Measurements from ENCODE around the gene AAGAB.

Gene AAGAB

GRCh38 chr15:67240235-67241131 is 14.0 kb downstream of the AAGAB start:
- Histone ChIP-seq H3K27ac (ENCODE audit: low read depth, low read length) (no peak overlapping the region), H3K36me3 (ENCODE audit: control insufficient read depth in 5 of 5, insufficient read depth in 5 of 5, low read length in 5 of 5) (peaks cover 0 to 4% (median 0%) of the 10 kb centered on the region in 5 donors), H3K9me3 (ENCODE audit: control insufficient read depth in 5 of 5, low read length in 5 of 5) (no peaks in the 10 kb centered on the region), H3K4me3 (ENCODE audit: low read depth in 1 of 5, low read length in 5 of 5) (no peak overlapping the region), H3K4me1 (ENCODE audit: control insufficient read depth in 5 of 5, insufficient read depth in 5 of 5, low read length in 5 of 5) (peaks cover 0 to 15% (median 4%) of the 10 kb centered on the region in 5 donors), H3K9ac (ENCODE audit: low read length in 5 of 5) (no peak overlapping the region), H3K27me3 (ENCODE audit: control insufficient read depth in 5 of 5, insufficient read depth in 4 of 5, low read length in 5 of 5) (no peaks in the 10 kb centered on the region)

GRCh38 chr15:67232591-67232990 is 21.9 kb downstream of the AAGAB start:
- H3K4me1 ChIP-seq (ENCODE audit: control insufficient read depth in 5 of 5, insufficient read depth in 5 of 5, low read length in 5 of 5), result no peaks in the 10 kb centered on the region
- no peak overlapping the region for H3K4me3 ChIP-seq (ENCODE audit: low read depth in 1 of 5, low read length in 5 of 5)
- H3K36me3 ChIP-seq (ENCODE audit: control insufficient read depth in 5 of 5, insufficient read depth in 5 of 5, low read length in 5 of 5), result peaks cover 17 to 48% (median 30%) of the 10 kb centered on the region in 5 donors
- H3K27ac ChIP-seq (ENCODE audit: low read depth, low read length), result no peak overlapping the region
- no peaks in the 10 kb centered on the region for H3K27me3 ChIP-seq (ENCODE audit: control insufficient read depth in 5 of 5, insufficient read depth in 4 of 5, low read length in 5 of 5)
- H3K9ac ChIP-seq (ENCODE audit: low read length in 5 of 5), result no peak overlapping the region
- no peaks in the 10 kb centered on the region for H3K9me3 ChIP-seq (ENCODE audit: control insufficient read depth in 5 of 5, low read length in 5 of 5)

DNA sequence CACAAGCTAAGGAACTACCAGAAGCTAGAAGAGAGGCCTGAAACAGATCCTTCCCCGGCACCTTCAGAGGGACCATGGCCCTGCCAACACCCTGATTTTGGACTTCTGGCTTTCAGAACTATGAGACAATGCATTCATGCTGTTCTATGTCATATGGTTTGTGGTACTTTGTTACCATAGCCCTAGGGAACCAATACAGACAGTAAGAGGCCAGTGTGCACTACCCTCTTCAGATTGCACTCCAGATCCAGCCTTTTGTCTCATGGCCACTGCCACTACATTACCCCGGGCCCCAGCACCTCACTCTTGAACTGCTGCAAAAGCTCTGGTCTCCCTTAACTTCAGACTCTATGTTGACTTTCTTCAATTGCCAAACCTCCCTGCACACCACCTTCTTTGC is 24.0 kb downstream of the AAGAB start:
- Histone ChIP-seq H3K36me3 (ENCODE audit: control insufficient read depth in 5 of 5, insufficient read depth in 5 of 5, low read length in 5 of 5) (peaks cover 17 to 44% (median 30%) of the 10 kb centered on the region in 5 donors), H3K9me3 (ENCODE audit: control insufficient read depth in 5 of 5, low read length in 5 of 5) (no peaks in the 10 kb centered on the region), H3K27ac (ENCODE audit: low read depth, low read length) (no peak overlapping the region), H3K27me3 (ENCODE audit: control insufficient read depth in 5 of 5, insufficient read depth in 4 of 5, low read length in 5 of 5) (no peaks in the 10 kb centered on the region), H3K4me1 (ENCODE audit: control insufficient read depth in 5 of 5, insufficient read depth in 5 of 5, low read length in 5 of 5) (no peaks in the 10 kb centered on the region), H3K9ac (ENCODE audit: low read length in 5 of 5) (no peak overlapping the region), H3K4me3 (ENCODE audit: low read depth in 1 of 5, low read length in 5 of 5) (no peak overlapping the region)

DNA sequence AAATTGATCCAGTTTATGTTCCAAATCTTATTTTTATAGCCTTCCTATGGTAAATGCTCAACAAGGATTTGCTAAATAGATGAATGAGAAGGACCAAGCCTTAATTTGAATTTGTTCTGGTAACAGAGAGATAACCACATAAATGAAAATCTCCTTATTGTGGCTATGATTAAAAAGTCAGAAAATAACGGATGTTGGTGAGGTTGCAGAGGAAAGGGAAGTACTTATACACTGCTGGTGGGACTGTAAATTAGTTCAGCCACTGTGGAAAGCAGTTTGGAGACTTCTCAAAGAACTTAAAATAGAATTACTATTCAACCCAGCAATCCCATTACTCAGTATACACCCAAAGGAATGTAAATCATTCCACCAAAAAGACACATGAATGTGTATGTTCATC is 26.2 kb downstream of the AAGAB start:
- H3K4me3 ChIP-seq (ENCODE audit: low read depth in 1 of 5, low read length in 5 of 5), result no peak overlapping the region
- H3K9me3 ChIP-seq (ENCODE audit: control insufficient read depth in 5 of 5, low read length in 5 of 5), result no peaks in the 10 kb centered on the region
- peaks cover 17 to 39% (median 20%) of the 10 kb centered on the region in 5 donors for H3K36me3 ChIP-seq (ENCODE audit: control insufficient read depth in 5 of 5, insufficient read depth in 5 of 5, low read length in 5 of 5)
- H3K27ac ChIP-seq (ENCODE audit: low read depth, low read length), result no peak overlapping the region
- H3K9ac ChIP-seq (ENCODE audit: low read length in 5 of 5), result no peak overlapping the region
- H3K27me3 ChIP-seq (ENCODE audit: control insufficient read depth in 5 of 5, insufficient read depth in 4 of 5, low read length in 5 of 5), result no peaks in the 10 kb centered on the region
- H3K4me1 ChIP-seq (ENCODE audit: control insufficient read depth in 5 of 5, insufficient read depth in 5 of 5, low read length in 5 of 5), result no peaks in the 10 kb centered on the region

DNA sequence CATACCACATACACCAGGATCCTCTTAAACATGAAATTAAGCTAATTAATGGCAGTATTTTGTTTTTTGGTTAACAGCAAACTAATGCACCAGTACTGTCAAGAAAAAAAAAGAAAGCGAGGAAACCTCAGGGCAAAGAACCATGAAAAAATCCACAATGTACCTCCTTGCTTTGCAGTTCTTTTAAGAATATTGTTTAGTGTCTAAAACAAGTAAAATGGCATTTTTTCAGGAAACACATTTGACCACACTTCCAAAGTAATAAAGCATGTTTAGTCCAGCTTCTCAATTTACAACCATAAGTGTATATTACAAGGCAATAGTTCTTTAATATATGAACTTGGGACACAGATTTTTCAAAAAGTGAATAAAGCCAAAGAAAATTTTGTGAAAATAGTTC is 26.6 kb downstream of the AAGAB start:
- Histone ChIP-seq H3K4me1 (ENCODE audit: control insufficient read depth in 5 of 5, insufficient read depth in 5 of 5, low read length in 5 of 5) (no peaks in the 10 kb centered on the region), H3K27me3 (ENCODE audit: control insufficient read depth in 5 of 5, insufficient read depth in 4 of 5, low read length in 5 of 5) (no peaks in the 10 kb centered on the region), H3K36me3 (ENCODE audit: control insufficient read depth in 5 of 5, insufficient read depth in 5 of 5, low read length in 5 of 5) (peaks cover 12 to 34% (median 18%) of the 10 kb centered on the region in 5 donors), H3K9ac (ENCODE audit: low read length in 5 of 5) (no peak overlapping the region), H3K4me3 (ENCODE audit: low read depth in 1 of 5, low read length in 5 of 5) (no peak overlapping the region), H3K27ac (ENCODE audit: low read depth, low read length) (no peak overlapping the region), H3K9me3 (ENCODE audit: control insufficient read depth in 5 of 5, low read length in 5 of 5) (no peaks in the 10 kb centered on the region)

GRCh38 chr15:67227431-67227830 is 27.0 kb downstream of the AAGAB start:
- H3K4me1 ChIP-seq (ENCODE audit: control insufficient read depth in 5 of 5, insufficient read depth in 5 of 5, low read length in 5 of 5), result no peaks in the 10 kb centered on the region
- H3K9ac ChIP-seq (ENCODE audit: low read length in 5 of 5), result no peak overlapping the region
- H3K4me3 ChIP-seq (ENCODE audit: low read depth in 1 of 5, low read length in 5 of 5), result no peak overlapping the region
- H3K9me3 ChIP-seq (ENCODE audit: control insufficient read depth in 5 of 5, low read length in 5 of 5), result no peaks in the 10 kb centered on the region
- H3K27me3 ChIP-seq (ENCODE audit: control insufficient read depth in 5 of 5, insufficient read depth in 4 of 5, low read length in 5 of 5), result no peaks in the 10 kb centered on the region
- H3K27ac ChIP-seq (ENCODE audit: low read depth, low read length), result no peak overlapping the region
- H3K36me3 ChIP-seq (ENCODE audit: control insufficient read depth in 5 of 5, insufficient read depth in 5 of 5, low read length in 5 of 5), result peaks cover 12 to 31% (median 18%) of the 10 kb centered on the region in 5 donors

DNA sequence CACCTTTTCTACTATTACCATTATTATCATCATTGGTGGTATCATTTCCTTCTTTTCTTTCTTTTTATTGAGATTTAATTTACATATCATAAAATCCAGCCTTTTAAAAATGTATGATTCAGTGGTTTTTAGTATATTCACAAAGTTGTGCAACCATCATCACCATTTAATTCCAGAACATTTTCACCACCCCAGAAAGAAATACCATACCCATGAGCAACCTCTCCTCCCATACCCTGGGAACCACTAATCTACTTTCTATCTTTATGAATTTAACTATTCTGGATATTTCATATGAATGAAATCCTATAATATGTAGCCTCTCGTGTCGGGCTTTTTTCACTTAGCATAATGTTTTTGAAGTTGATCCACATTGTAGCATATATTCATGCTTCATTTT is 29.1 kb downstream of the AAGAB start:
- H3K4me3 ChIP-seq (ENCODE audit: low read depth in 1 of 5, low read length in 5 of 5), result no peak overlapping the region
- H3K4me1 ChIP-seq (ENCODE audit: control insufficient read depth in 5 of 5, insufficient read depth in 5 of 5, low read length in 5 of 5), result no peaks in the 10 kb centered on the region
- peaks cover 4 to 16% (median 10%) of the 10 kb centered on the region in 5 donors for H3K36me3 ChIP-seq (ENCODE audit: control insufficient read depth in 5 of 5, insufficient read depth in 5 of 5, low read length in 5 of 5)
- no peaks in the 10 kb centered on the region for H3K27me3 ChIP-seq (ENCODE audit: control insufficient read depth in 5 of 5, insufficient read depth in 4 of 5, low read length in 5 of 5)
- H3K27ac ChIP-seq (ENCODE audit: low read depth, low read length), result no peak overlapping the region
- H3K9ac ChIP-seq (ENCODE audit: low read length in 5 of 5), result no peak overlapping the region
- no peaks in the 10 kb centered on the region for H3K9me3 ChIP-seq (ENCODE audit: control insufficient read depth in 5 of 5, low read length in 5 of 5)

DNA sequence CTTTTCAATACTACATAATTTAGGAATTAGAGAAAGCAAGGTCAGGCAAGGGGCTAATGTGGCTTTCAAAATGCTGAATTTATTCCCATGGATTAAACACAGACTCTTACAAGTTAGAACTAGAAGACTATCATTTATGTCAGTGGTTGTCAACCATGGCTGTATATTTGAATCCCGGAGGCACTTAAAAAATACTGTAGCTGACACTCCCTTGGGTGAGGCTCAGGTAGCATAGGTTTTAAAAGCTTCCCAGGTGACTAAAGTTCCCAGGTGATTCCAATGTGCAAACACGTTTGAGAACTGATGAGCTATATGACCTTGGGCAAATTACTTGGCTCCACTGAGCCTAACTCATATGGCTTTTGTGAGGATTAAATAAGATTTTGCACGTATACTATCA is 29.6 kb downstream of the AAGAB start:
- H3K36me3 ChIP-seq (ENCODE audit: control insufficient read depth in 5 of 5, insufficient read depth in 5 of 5, low read length in 5 of 5), result peaks cover 0 to 15% (median 7%) of the 10 kb centered on the region in 5 donors
- H3K9me3 ChIP-seq (ENCODE audit: control insufficient read depth in 5 of 5, low read length in 5 of 5), result no peaks in the 10 kb centered on the region
- H3K4me3 ChIP-seq (ENCODE audit: low read depth in 1 of 5, low read length in 5 of 5), result no peak overlapping the region
- H3K27me3 ChIP-seq (ENCODE audit: control insufficient read depth in 5 of 5, insufficient read depth in 4 of 5, low read length in 5 of 5), result no peaks in the 10 kb centered on the region
- H3K9ac ChIP-seq (ENCODE audit: low read length in 5 of 5), result no peak overlapping the region
- H3K4me1 ChIP-seq (ENCODE audit: control insufficient read depth in 5 of 5, insufficient read depth in 5 of 5, low read length in 5 of 5), result no peaks in the 10 kb centered on the region
- no peak overlapping the region for H3K27ac ChIP-seq (ENCODE audit: low read depth, low read length)

DNA sequence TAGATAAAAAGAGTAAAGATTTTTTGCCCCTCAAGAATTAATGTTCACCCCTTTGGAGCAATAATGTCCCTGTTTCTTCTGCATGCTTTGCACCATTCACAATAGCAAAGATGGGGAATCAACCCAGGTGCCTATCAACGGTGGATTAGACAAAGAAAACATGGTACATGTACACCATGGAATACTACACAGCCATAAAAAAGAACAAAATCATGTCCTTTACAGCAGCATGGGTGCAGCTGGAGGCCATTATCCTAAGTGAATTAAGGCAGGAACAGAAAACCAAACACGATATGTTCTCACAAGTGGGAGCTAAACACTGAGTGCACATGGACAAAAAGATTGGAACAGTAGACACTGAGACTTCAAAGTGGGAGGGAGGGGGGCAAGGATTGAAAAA is 35.2 kb downstream of the AAGAB start:
- H3K9ac ChIP-seq (ENCODE audit: low read length in 5 of 5), result no peak overlapping the region
- no peak overlapping the region for H3K27ac ChIP-seq (ENCODE audit: low read depth, low read length)
- no peak overlapping the region for H3K4me3 ChIP-seq (ENCODE audit: low read depth in 1 of 5, low read length in 5 of 5)
- no peaks in the 10 kb centered on the region for H3K4me1 ChIP-seq (ENCODE audit: control insufficient read depth in 5 of 5, insufficient read depth in 5 of 5, low read length in 5 of 5)
- H3K36me3 ChIP-seq (ENCODE audit: control insufficient read depth in 5 of 5, insufficient read depth in 5 of 5, low read length in 5 of 5), result peaks cover 0 to 12% (median 0%) of the 10 kb centered on the region in 5 donors
- no peaks in the 10 kb centered on the region for H3K27me3 ChIP-seq (ENCODE audit: control insufficient read depth in 5 of 5, insufficient read depth in 4 of 5, low read length in 5 of 5)
- no peaks in the 10 kb centered on the region for H3K9me3 ChIP-seq (ENCODE audit: control insufficient read depth in 5 of 5, low read length in 5 of 5)

GRCh38 chr15:67218428-67218827 is 36.0 kb downstream of the AAGAB start:
- H3K4me1 ChIP-seq (ENCODE audit: control insufficient read depth in 5 of 5, insufficient read depth in 5 of 5, low read length in 5 of 5), result no peaks in the 10 kb centered on the region

More at GRCh38 chr15:67218428-67218827, 36.0 kb downstream of the AAGAB start:
- no peak overlapping the region for H3K4me3 ChIP-seq (ENCODE audit: low read depth in 1 of 5, low read length in 5 of 5)
- H3K9ac ChIP-seq (ENCODE audit: low read length in 5 of 5), result no peak overlapping the region
- no peak overlapping the region for H3K27ac ChIP-seq (ENCODE audit: low read depth, low read length)
- no peaks in the 10 kb centered on the region for H3K27me3 ChIP-seq (ENCODE audit: control insufficient read depth in 5 of 5, insufficient read depth in 4 of 5, low read length in 5 of 5)
- peaks cover 0 to 12% (median 0%) of the 10 kb centered on the region in 5 donors for H3K36me3 ChIP-seq (ENCODE audit: control insufficient read depth in 5 of 5, insufficient read depth in 5 of 5, low read length in 5 of 5)
- no peaks in the 10 kb centered on the region for H3K9me3 ChIP-seq (ENCODE audit: control insufficient read depth in 5 of 5, low read length in 5 of 5)

Measured in subcutaneous abdominal adipose tissue (tissue), 5 donors.